Activated T-cell treated with anti-CD3 and anti-CD28 coated beads, Interleukin-2, amount 50 U/mL, for 24 hours (primary cell): ENCODE data around the gene TMEM37.

ENCODE experiments used
- DNase-seq: peaks from one replicate; pipeline ENCODE4 v3.0.0-alpha.2; 2020
- H3K27ac Mint-ChIP-seq: 2 replicates; pipeline ENCODE4 v1.8.0; 2020; ENCODE audit warnings: mild to moderate bottlenecking, mixed read lengths
- H3K27me3 Mint-ChIP-seq: 2 replicates; pipeline ENCODE4 v1.8.0; 2020; ENCODE audit warnings: mixed read lengths
- H3K36me3 Mint-ChIP-seq: 2 replicates; pipeline ENCODE4 v1.8.0; 2020; ENCODE audit warnings: low read depth, mixed read lengths
- H3K4me1 Mint-ChIP-seq: 2 replicates; pipeline ENCODE4 v1.8.0; 2020; ENCODE audit warnings: low read depth, mixed read lengths
- H3K4me3 Mint-ChIP-seq: 2 replicates; pipeline ENCODE4 v1.8.0; 2020; ENCODE audit warnings: mild to moderate bottlenecking, moderate library complexity, mixed read lengths
- H3K9me3 Mint-ChIP-seq: 2 replicates; pipeline ENCODE4 v1.8.0; 2020; ENCODE audit warnings: mixed read lengths

TMEM37 gene

GRCh38 chr2:119407430-119408220 lies 24.0 kb upstream of the TMEM37 start:
- H3K27me3 Mint-ChIP-seq, result peaks cover 6% of the 10 kb centered on the region
- DNase-seq, result no peak
- H3K27ac Mint-ChIP-seq, result no peak overlapping the region
- H3K36me3 Mint-ChIP-seq, result no peaks in the 10 kb centered on the region
- no peak overlapping the region for H3K4me3 Mint-ChIP-seq
- no peaks in the 10 kb centered on the region for H3K4me1 Mint-ChIP-seq
- H3K9me3 Mint-ChIP-seq, result no peaks in the 10 kb centered on the region

GRCh38 chr2:119408221-119408619 lies 23.4 kb upstream of the TMEM37 start:
- Mint-ChIP-seq H3K27me3 (peaks cover 6% of the 10 kb centered on the region), H3K4me1 (no peaks in the 10 kb centered on the region), H3K9me3 (no peaks in the 10 kb centered on the region), H3K27ac (no peak overlapping the region), H3K4me3 (no peak overlapping the region), H3K36me3 (no peaks in the 10 kb centered on the region)
- DNase-seq, result no peak

GRCh38 chr2:119409506-119409905 lies 22.1 kb upstream of the TMEM37 start:
- H3K4me1 Mint-ChIP-seq, result no peaks in the 10 kb centered on the region
- H3K9me3 Mint-ChIP-seq, result no peaks in the 10 kb centered on the region
- DNase-seq, result no peak
- H3K27ac Mint-ChIP-seq, result no peak overlapping the region
- H3K27me3 Mint-ChIP-seq, result peaks cover 6% of the 10 kb centered on the region
- no peaks in the 10 kb centered on the region for H3K36me3 Mint-ChIP-seq
- H3K4me3 Mint-ChIP-seq, result no peak overlapping the region

- no peak overlapping the region for H3K27ac Mint-ChIP-seq
- H3K9me3 Mint-ChIP-seq, result no peaks in the 10 kb centered on the region
- H3K4me1 Mint-ChIP-seq, result peaks cover 5% of the 10 kb centered on the region
- no peak overlapping the region for H3K4me3 Mint-ChIP-seq
- H3K27me3 Mint-ChIP-seq, result peaks cover 12% of the 10 kb centered on the region
- H3K36me3 Mint-ChIP-seq, result no peaks in the 10 kb centered on the region
- no peak for DNase-seq
These were observed 16.8 kb upstream of the TMEM37 start for GRCh38 chr2:119414894-119415293.

- Mint-ChIP-seq H3K27ac (no peak overlapping the region), H3K9me3 (no peaks in the 10 kb centered on the region), H3K27me3 (peaks cover 16% of the 10 kb centered on the region), H3K4me1 (peaks cover 5% of the 10 kb centered on the region), H3K4me3 (no peak overlapping the region), H3K36me3 (no peaks in the 10 kb centered on the region)
- no peak for DNase-seq
These were observed 16.0 kb upstream of the TMEM37 start for GRCh38 chr2:119415630-119416029.

GRCh38 chr2:119416299-119416923 lies 15.2 kb upstream of the TMEM37 start:
- H3K27ac Mint-ChIP-seq, result no peak overlapping the region
- H3K27me3 Mint-ChIP-seq, result peaks cover 18% of the 10 kb centered on the region
- H3K4me1 Mint-ChIP-seq, result peaks cover 5% of the 10 kb centered on the region
- no peak overlapping the region for H3K4me3 Mint-ChIP-seq
- H3K36me3 Mint-ChIP-seq, result no peaks in the 10 kb centered on the region
- no peaks in the 10 kb centered on the region for H3K9me3 Mint-ChIP-seq
- DNase-seq, result no peak

- Mint-ChIP-seq H3K27ac (no peak overlapping the region), H3K36me3 (no peaks in the 10 kb centered on the region), H3K27me3 (peaks cover 28% of the 10 kb centered on the region), H3K9me3 (peaks cover 6% of the 10 kb centered on the region), H3K4me3 (no peak overlapping the region), H3K4me1 (peaks cover 5% of the 10 kb centered on the region)
- no peak for DNase-seq
These were observed 13.7 kb upstream of the TMEM37 start for GRCh38 chr2:119417908-119418307.

GRCh38 chr2:119419065-119419464 lies 12.6 kb upstream of the TMEM37 start:
- Mint-ChIP-seq H3K27me3 (peaks cover 37% of the 10 kb centered on the region), H3K9me3 (peaks cover 6% of the 10 kb centered on the region), H3K36me3 (no peaks in the 10 kb centered on the region), H3K4me3 (no peak overlapping the region), H3K4me1 (peaks cover 5% of the 10 kb centered on the region), H3K27ac (no peak overlapping the region)
- no peak for DNase-seq

GRCh38 chr2:119419803-119420508 lies 11.7 kb upstream of the TMEM37 start:
- peaks cover 2% of the 10 kb centered on the region for H3K4me1 Mint-ChIP-seq
- H3K9me3 Mint-ChIP-seq, result peaks cover 6% of the 10 kb centered on the region
- H3K27me3 Mint-ChIP-seq, result peaks cover 44% of the 10 kb centered on the region
- H3K36me3 Mint-ChIP-seq, result no peaks in the 10 kb centered on the region
- no peak overlapping the region for H3K27ac Mint-ChIP-seq
- no peak for DNase-seq
- H3K4me3 Mint-ChIP-seq, result no peak overlapping the region

- H3K4me1 Mint-ChIP-seq, result no peaks in the 10 kb centered on the region
- DNase-seq, result no peak
- H3K27me3 Mint-ChIP-seq, result peaks cover 54% of the 10 kb centered on the region
These were observed 10.3 kb upstream of the TMEM37 start for GRCh38 chr2:119421304-119421703.

GRCh38 chr2:119421741-119422140 lies 9.9 kb upstream of the TMEM37 start:
- H3K9me3 Mint-ChIP-seq, result peaks cover 6% of the 10 kb centered on the region
- H3K36me3 Mint-ChIP-seq, result no peaks in the 10 kb centered on the region
- no peak for DNase-seq
- H3K27ac Mint-ChIP-seq, result no peak overlapping the region
- no peaks in the 10 kb centered on the region for H3K4me1 Mint-ChIP-seq
- H3K4me3 Mint-ChIP-seq, result no peak overlapping the region
- peaks cover 58% of the 10 kb centered on the region for H3K27me3 Mint-ChIP-seq

More at GRCh38 chr2:119421304-119421703, 10.3 kb upstream of the TMEM37 start:
- Mint-ChIP-seq H3K4me3 (no peak overlapping the region), H3K36me3 (no peaks in the 10 kb centered on the region), H3K9me3 (peaks cover 6% of the 10 kb centered on the region), H3K27ac (no peak overlapping the region)

GRCh38 chr2:119422360-119423107 lies 9.1 kb upstream of the TMEM37 start:
- peaks cover 6% of the 10 kb centered on the region for H3K9me3 Mint-ChIP-seq
- H3K36me3 Mint-ChIP-seq, result no peaks in the 10 kb centered on the region
- H3K27me3 Mint-ChIP-seq, result peaks cover 65% of the 10 kb centered on the region
- no peak overlapping the region for H3K27ac Mint-ChIP-seq
- H3K4me3 Mint-ChIP-seq, result no peak overlapping the region
- no peak for DNase-seq
- H3K4me1 Mint-ChIP-seq, result no peaks in the 10 kb centered on the region

- Mint-ChIP-seq H3K36me3 (no peaks in the 10 kb centered on the region), H3K4me3 (no peak overlapping the region), H3K4me1 (no peaks in the 10 kb centered on the region), H3K27me3 (peaks cover 70% of the 10 kb centered on the region), H3K9me3 (peaks cover 6% of the 10 kb centered on the region), H3K27ac (no peak overlapping the region)
- DNase-seq, result no peak
These were observed 8.6 kb upstream of the TMEM37 start for GRCh38 chr2:119423108-119423444.

GRCh38 chr2:119423811-119424210 lies 7.8 kb upstream of the TMEM37 start:
- Mint-ChIP-seq H3K36me3 (no peaks in the 10 kb centered on the region), H3K27me3 (peaks cover 76% of the 10 kb centered on the region), H3K27ac (no peak overlapping the region), H3K9me3 (peaks cover 6% of the 10 kb centered on the region), H3K4me3 (no peak overlapping the region), H3K4me1 (no peaks in the 10 kb centered on the region)
- DNase-seq, result no peak
